Measurements from ENCODE around the gene PRKD3. TPM values are rescaled to one million over a fixed set of nuclear protein-coding genes. Genes with fewer than 3 reads are reported as not detected.

PRKD3 gene
- total RNA-seq, 2 donors from 2014 or later, result 21.1 to 28.7 TPM

GRCh38 chr2:37358466-37358865, 33.8 kb upstream of the PRKD3 start:
- Histone ChIP-seq H3K9ac (ENCODE audit: low read depth in 2 of 2, low read length in 2 of 2) (no peak overlapping the region), H3K36me3 (no peaks in the 10 kb centered on the region), H3K27me3 (no peaks in the 10 kb centered on the region), H3K4me3 (no peak overlapping the region), H3K27ac (no peak overlapping the region), H3K4me1 (no peaks in the 10 kb centered on the region), H3K9me3 (no peaks in the 10 kb centered on the region)
- no peak for DNase-seq
- intact Hi-C loops (cut with DNase I), result no loop called here
- TF ChIP-seq CTCF (IDR thresholded peaks at IDR 0.05), result no peak

GRCh38 chr2:37357530-37357929, 32.9 kb upstream of the PRKD3 start:
- no peak overlapping the region for H3K9ac ChIP-seq (ENCODE audit: low read depth in 2 of 2, low read length in 2 of 2)
- no peak overlapping the region for H3K4me3 ChIP-seq
- no peak for TF ChIP-seq CTCF (IDR thresholded peaks at IDR 0.05)
- no peaks in the 10 kb centered on the region for H3K9me3 ChIP-seq
- no peaks in the 10 kb centered on the region for H3K36me3 ChIP-seq
- DNase-seq, result peak; percentile 31
- no peaks in the 10 kb centered on the region for H3K4me1 ChIP-seq
- no peak overlapping the region for H3K27ac ChIP-seq
- no peaks in the 10 kb centered on the region for H3K27me3 ChIP-seq
- intact Hi-C loops (cut with DNase I), result no loop called here

- Histone ChIP-seq H3K9me3 (no peaks in the 10 kb centered on the region), H3K9ac (ENCODE audit: low read depth in 2 of 2, low read length in 2 of 2) (no peak overlapping the region), H3K27me3 (no peaks in the 10 kb centered on the region), H3K4me1 (no peaks in the 10 kb centered on the region), H3K27ac (no peak overlapping the region), H3K36me3 (no peaks in the 10 kb centered on the region), H3K4me3 (no peak overlapping the region)
- no peak for TF ChIP-seq CTCF (IDR thresholded peaks at IDR 0.05)
- intact Hi-C loops (cut with DNase I), result no loop called here
- DNase-seq, result no peak
Measured at GRCh38 chr2:37357069-37357468, 32.4 kb upstream of the PRKD3 start.

GRCh38 chr2:37356299-37356698, 31.7 kb upstream of the PRKD3 start:
- intact Hi-C loops (cut with DNase I), result no loop called here
- no peaks in the 10 kb centered on the region for H3K36me3 ChIP-seq
- no peaks in the 10 kb centered on the region for H3K27me3 ChIP-seq
- no peak overlapping the region for H3K27ac ChIP-seq
- H3K9me3 ChIP-seq, result no peaks in the 10 kb centered on the region
- H3K4me1 ChIP-seq, result no peaks in the 10 kb centered on the region
- no peak overlapping the region for H3K4me3 ChIP-seq
- no peak for TF ChIP-seq CTCF (IDR thresholded peaks at IDR 0.05)
- H3K9ac ChIP-seq (ENCODE audit: low read depth in 2 of 2, low read length in 2 of 2), result no peak overlapping the region
- no peak for DNase-seq

- H3K4me1 ChIP-seq, result peaks cover under 1% of the 10 kb centered on the region
- H3K36me3 ChIP-seq, result no peaks in the 10 kb centered on the region
- intact Hi-C loops (cut with DNase I), result no loop called here
- H3K9me3 ChIP-seq, result no peaks in the 10 kb centered on the region
- H3K9ac ChIP-seq (ENCODE audit: low read depth in 2 of 2, low read length in 2 of 2), result no peak overlapping the region
- TF ChIP-seq CTCF (IDR thresholded peaks at IDR 0.05), result no peak
- DNase-seq, result no peak
- H3K27me3 ChIP-seq, result no peaks in the 10 kb centered on the region
- H3K27ac ChIP-seq, result no peak overlapping the region
- no peak overlapping the region for H3K4me3 ChIP-seq
Measured at GRCh38 chr2:37355735-37356134, 31.1 kb upstream of the PRKD3 start.

GRCh38 chr2:37354531-37354930, 29.9 kb upstream of the PRKD3 start:
- intact Hi-C loops (cut with DNase I), result no loop called here
- no peaks in the 10 kb centered on the region for H3K27me3 ChIP-seq
- no peak overlapping the region for H3K27ac ChIP-seq
- H3K36me3 ChIP-seq, result no peaks in the 10 kb centered on the region
- H3K4me3 ChIP-seq, result no peak overlapping the region
- H3K9ac ChIP-seq (ENCODE audit: low read depth in 2 of 2, low read length in 2 of 2), result no peak overlapping the region
- no peaks in the 10 kb centered on the region for H3K9me3 ChIP-seq
- H3K4me1 ChIP-seq, result peaks cover 5% of the 10 kb centered on the region
- TF ChIP-seq CTCF (IDR thresholded peaks at IDR 0.05), result no peak
- DNase-seq, result no peak

Data from colonic mucosa (tissue), 4 donors.